Forelimb muscle (tissue), 1 donor: Measurements from ENCODE around the gene JOSD2. TPM values are rescaled to one million over a fixed set of nuclear protein-coding genes. Genes with fewer than 3 reads are reported as not detected.

Experiments
- polyA plus RNA-seq: library from polyadenylated mRNA; unstranded; fragments of 120-200 nt; gene quantifications from one replicate; pipeline ENCODE4 v1.2.1, GENCODE V29; 2013; ENCODE audit not compliant: insufficient read length

Gene JOSD2
- polyA plus RNA-seq, 1 donor, result 24.6 TPM

Other genes with a start within 250 kb of the JOSD2 start
- gene KCNC3, start 181.8 kb downstream of the JOSD2 start, polyA plus RNA-seq, result 1.3 TPM
- gene NAPSA, start 145.6 kb downstream of the JOSD2 start, polyA plus RNA-seq, result 1.2 TPM
- gene NR1H2, start 134.7 kb downstream of the JOSD2 start, polyA plus RNA-seq, result 20.9 TPM
- gene POLD1, start 126.8 kb downstream of the JOSD2 start, polyA plus RNA-seq, result 15.2 TPM
- gene SPIB, start 92.3 kb downstream of the JOSD2 start, polyA plus RNA-seq, result 0.71 TPM
- 67.9 TPM for gene MYBPC2, start 78.3 kb downstream of the JOSD2 start, polyA plus RNA-seq
- 117 TPM for gene EMC10, start 34.7 kb downstream of the JOSD2 start, polyA plus RNA-seq
- 5.7 TPM for gene GARIN5A, start 34.3 kb downstream of the JOSD2 start, polyA plus RNA-seq
- gene ASPDH, start 2.7 kb upstream of the JOSD2 start, polyA plus RNA-seq, result 1.4 TPM
- gene LRRC4B, start 57.2 kb upstream of the JOSD2 start, polyA plus RNA-seq, result 8.5 TPM
- 0.42 TPM for gene SYT3, start 128.7 kb upstream of the JOSD2 start, polyA plus RNA-seq
- 3.8 TPM for gene C19orf81, start 138.3 kb upstream of the JOSD2 start, polyA plus RNA-seq
- 44.4 TPM for gene SHANK1, start 208.6 kb upstream of the JOSD2 start, polyA plus RNA-seq
- gene CLEC11A, start 212.2 kb upstream of the JOSD2 start, polyA plus RNA-seq, result 24.4 TPM